ENCODE results near the gene SLC25A21.
"Not testable (repeated sequence)": the region's sequence is repeated elsewhere in the genome, so short reads cannot be mapped to it uniquely, and the experiment has no call there.

Gene SLC25A21

GRCh38 chr14:37187294-37187693, 14.9 kb upstream of the SLC25A21 start:
- no peak for FAIRE-seq
- no peak for DNase-seq (ENCODE audit: insufficient read length, low spot score)

- FAIRE-seq (no peak), DNase-seq (ENCODE audit: insufficient read length, low spot score) (no peak)
Observed at GRCh38 chr14:37186865-37187264, 14.5 kb upstream of the SLC25A21 start.

- FAIRE-seq (no peak), DNase-seq (ENCODE audit: insufficient read length, low spot score) (no peak)
Observed at GRCh38 chr14:37185670-37186069, 13.3 kb upstream of the SLC25A21 start.

- FAIRE-seq; DNase-seq (ENCODE audit: insufficient read length, low spot score): not testable (repeated sequence)
Observed at GRCh38 chr14:37184520-37184919, 12.1 kb upstream of the SLC25A21 start.

GRCh38 chr14:37181441-37181840, 9.0 kb upstream of the SLC25A21 start:
- no peak for DNase-seq (ENCODE audit: insufficient read length, low spot score)
- no peak for FAIRE-seq

- not testable (repeated sequence) for FAIRE-seq
Observed at GRCh38 chr14:37180886-37181285, 8.5 kb upstream of the SLC25A21 start.

GRCh38 chr14:37179896-37180502, 7.6 kb upstream of the SLC25A21 start:
- FAIRE-seq (no peak), DNase-seq (ENCODE audit: insufficient read length, low spot score) (no peak)

More at GRCh38 chr14:37180886-37181285, 8.5 kb upstream of the SLC25A21 start:
- DNase-seq (ENCODE audit: insufficient read length, low spot score) = not testable (repeated sequence)

GRCh38 chr14:37172936-37173614, 669 bp upstream of the SLC25A21 start:
- no peak for FAIRE-seq

GRCh38 chr14:37171678-37172023, 755 bp downstream of the SLC25A21 start:
- FAIRE-seq (no peak), DNase-seq (ENCODE audit: insufficient read length, low spot score) (no peak)

More at GRCh38 chr14:37172936-37173614, 669 bp upstream of the SLC25A21 start:
- DNase-seq (ENCODE audit: insufficient read length, low spot score) = no peak

- DNase-seq (ENCODE audit: insufficient read length, low spot score) (no peak), FAIRE-seq (no peak)
Observed at GRCh38 chr14:37170993-37171392, 1.4 kb downstream of the SLC25A21 start.

GRCh38 chr14:37170237-37170636, 2.2 kb downstream of the SLC25A21 start:
- no peak for FAIRE-seq
- no peak for DNase-seq (ENCODE audit: insufficient read length, low spot score)

GRCh38 chr14:37168721-37169120, 3.7 kb downstream of the SLC25A21 start:
- DNase-seq (ENCODE audit: insufficient read length, low spot score) = no peak
- no peak for FAIRE-seq

- FAIRE-seq = no peak
- no peak for DNase-seq (ENCODE audit: insufficient read length, low spot score)
Observed at GRCh38 chr14:37167151-37168047, 5.0 kb downstream of the SLC25A21 start.

- FAIRE-seq (no peak), DNase-seq (ENCODE audit: insufficient read length, low spot score) (no peak)
Observed at GRCh38 chr14:37165794-37166193, 6.6 kb downstream of the SLC25A21 start.

GRCh38 chr14:37162307-37162706, 10.1 kb downstream of the SLC25A21 start:
- FAIRE-seq; DNase-seq (ENCODE audit: insufficient read length, low spot score): not testable (repeated sequence)

GRCh38 chr14:37157987-37158386, 14.4 kb downstream of the SLC25A21 start:
- no peak for FAIRE-seq
- no peak for DNase-seq (ENCODE audit: insufficient read length, low spot score)

- FAIRE-seq (peak; percentile 4), DNase-seq (ENCODE audit: insufficient read length, low spot score) (no peak)
Observed at GRCh38 chr14:37153483-37153882, 18.9 kb downstream of the SLC25A21 start.

GRCh38 chr14:37153005-37153404, 19.4 kb downstream of the SLC25A21 start:
- DNase-seq (ENCODE audit: insufficient read length, low spot score) = no peak
- no peak for FAIRE-seq

- DNase-seq (ENCODE audit: insufficient read length, low spot score) = peak; percentile 31
- no peak for FAIRE-seq
Observed at GRCh38 chr14:37150414-37150813, 22.0 kb downstream of the SLC25A21 start.

GRCh38 chr14:37147310-37147880, 25.0 kb downstream of the SLC25A21 start:
- FAIRE-seq (no peak), DNase-seq (ENCODE audit: insufficient read length, low spot score) (no peak)

- not testable (repeated sequence) for FAIRE-seq; DNase-seq (ENCODE audit: insufficient read length, low spot score)
Observed at GRCh38 chr14:37146438-37146837, 26.0 kb downstream of the SLC25A21 start.
